Measurements from ENCODE around the gene SLC66A1.

DNA sequence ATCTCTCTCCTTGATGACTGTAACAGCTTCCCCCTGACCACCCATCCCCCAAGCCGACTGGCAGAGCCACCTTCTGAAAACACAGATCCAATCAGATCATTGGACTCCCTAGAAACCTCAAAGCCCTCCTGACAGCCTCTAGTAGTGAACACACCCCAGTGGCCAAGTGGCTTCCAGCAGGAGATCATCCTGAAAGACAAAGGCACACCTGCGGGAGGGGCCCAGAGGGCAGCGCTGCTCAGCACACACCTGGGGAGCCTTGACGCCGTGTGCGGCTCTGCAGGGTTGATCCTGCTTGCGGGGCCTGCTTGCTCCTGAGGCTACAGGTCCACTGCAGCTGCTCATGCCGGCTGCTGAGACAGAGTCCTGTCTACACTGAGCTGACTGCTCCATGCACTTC, 41.5 kb downstream of the SLC66A1 start:
- TF ChIP-seq, protein P1, sequence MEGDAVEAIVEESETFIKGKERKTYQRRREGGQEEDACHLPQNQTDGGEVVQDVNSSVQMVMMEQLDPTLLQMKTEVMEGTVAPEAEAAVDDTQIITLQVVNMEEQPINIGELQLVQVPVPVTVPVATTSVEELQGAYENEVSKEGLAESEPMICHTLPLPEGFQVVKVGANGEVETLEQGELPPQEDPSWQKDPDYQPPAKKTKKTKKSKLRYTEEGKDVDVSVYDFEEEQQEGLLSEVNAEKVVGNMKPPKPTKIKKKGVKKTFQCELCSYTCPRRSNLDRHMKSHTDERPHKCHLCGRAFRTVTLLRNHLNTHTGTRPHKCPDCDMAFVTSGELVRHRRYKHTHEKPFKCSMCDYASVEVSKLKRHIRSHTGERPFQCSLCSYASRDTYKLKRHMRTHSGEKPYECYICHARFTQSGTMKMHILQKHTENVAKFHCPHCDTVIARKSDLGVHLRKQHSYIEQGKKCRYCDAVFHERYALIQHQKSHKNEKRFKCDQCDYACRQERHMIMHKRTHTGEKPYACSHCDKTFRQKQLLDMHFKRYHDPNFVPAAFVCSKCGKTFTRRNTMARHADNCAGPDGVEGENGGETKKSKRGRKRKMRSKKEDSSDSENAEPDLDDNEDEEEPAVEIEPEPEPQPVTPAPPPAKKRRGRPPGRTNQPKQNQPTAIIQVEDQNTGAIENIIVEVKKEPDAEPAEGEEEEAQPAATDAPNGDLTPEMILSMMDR (IDR thresholded peaks at IDR 0.05; ENCODE audit: low read depth, low read length) = no peak
- TF ChIP-seq EZH2phosphoT487 (IDR thresholded peaks at IDR 0.05; ENCODE audit: low read depth) = no peak

Data from OCI-LY3 (cell line).